Measurements from ENCODE around the gene PPP1R3F. TPM values are rescaled to one million over a fixed set of nuclear protein-coding genes. Genes with fewer than 3 reads are reported as not detected.

Gene PPP1R3F
- total RNA-seq, 1 donor from 2014 or later, result 7.4 TPM

DNA sequence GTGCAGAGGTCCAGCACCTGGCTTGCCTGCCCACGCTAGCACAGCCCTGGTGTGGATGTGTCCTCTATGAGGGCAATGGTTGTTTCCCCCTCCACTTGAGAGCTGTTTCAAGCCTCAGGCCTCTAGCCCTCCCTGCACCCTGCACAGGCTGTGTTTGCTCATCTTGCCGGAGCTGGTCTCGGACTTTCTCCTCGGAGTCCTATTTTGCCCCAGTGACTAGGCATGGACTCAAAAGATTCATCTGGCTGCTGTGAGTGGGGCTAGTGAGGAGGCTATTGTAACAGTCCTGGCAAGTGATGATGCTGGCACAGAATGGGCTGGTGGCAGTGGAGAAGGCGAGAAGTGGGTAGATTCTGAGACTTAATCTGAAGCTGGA, 10.9 kb upstream of the PPP1R3F start:
- no peak overlapping the region for H3K4me3 Mint-ChIP-seq
- H3K27ac Mint-ChIP-seq, result no peak overlapping the region
- peaks cover 19% of the 10 kb centered on the region for H3K4me1 Mint-ChIP-seq
- H3K27me3 Mint-ChIP-seq, result no peaks in the 10 kb centered on the region
- ChIA-PET CTCF (no interaction called here), POLR2A (interaction anchor here (0.6 kb wide), 1 partner anchor 14 kb away, joined by 3 read pairs; no protein-coding TSS in a partner anchor)
- TF ChIP-seq, protein P1, sequence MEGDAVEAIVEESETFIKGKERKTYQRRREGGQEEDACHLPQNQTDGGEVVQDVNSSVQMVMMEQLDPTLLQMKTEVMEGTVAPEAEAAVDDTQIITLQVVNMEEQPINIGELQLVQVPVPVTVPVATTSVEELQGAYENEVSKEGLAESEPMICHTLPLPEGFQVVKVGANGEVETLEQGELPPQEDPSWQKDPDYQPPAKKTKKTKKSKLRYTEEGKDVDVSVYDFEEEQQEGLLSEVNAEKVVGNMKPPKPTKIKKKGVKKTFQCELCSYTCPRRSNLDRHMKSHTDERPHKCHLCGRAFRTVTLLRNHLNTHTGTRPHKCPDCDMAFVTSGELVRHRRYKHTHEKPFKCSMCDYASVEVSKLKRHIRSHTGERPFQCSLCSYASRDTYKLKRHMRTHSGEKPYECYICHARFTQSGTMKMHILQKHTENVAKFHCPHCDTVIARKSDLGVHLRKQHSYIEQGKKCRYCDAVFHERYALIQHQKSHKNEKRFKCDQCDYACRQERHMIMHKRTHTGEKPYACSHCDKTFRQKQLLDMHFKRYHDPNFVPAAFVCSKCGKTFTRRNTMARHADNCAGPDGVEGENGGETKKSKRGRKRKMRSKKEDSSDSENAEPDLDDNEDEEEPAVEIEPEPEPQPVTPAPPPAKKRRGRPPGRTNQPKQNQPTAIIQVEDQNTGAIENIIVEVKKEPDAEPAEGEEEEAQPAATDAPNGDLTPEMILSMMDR (IDR thresholded peaks at IDR 0.05), result no peak
- no peaks in the 10 kb centered on the region for H3K9me3 Mint-ChIP-seq
- no peak for DNase-seq
- H3K36me3 Mint-ChIP-seq (ENCODE audit: low read depth), result no peaks in the 10 kb centered on the region
- no peak for ATAC-seq (ENCODE audit: low read depth)
- intact Hi-C loops (cut with micrococcal nuclease), result no loop called here

DNA sequence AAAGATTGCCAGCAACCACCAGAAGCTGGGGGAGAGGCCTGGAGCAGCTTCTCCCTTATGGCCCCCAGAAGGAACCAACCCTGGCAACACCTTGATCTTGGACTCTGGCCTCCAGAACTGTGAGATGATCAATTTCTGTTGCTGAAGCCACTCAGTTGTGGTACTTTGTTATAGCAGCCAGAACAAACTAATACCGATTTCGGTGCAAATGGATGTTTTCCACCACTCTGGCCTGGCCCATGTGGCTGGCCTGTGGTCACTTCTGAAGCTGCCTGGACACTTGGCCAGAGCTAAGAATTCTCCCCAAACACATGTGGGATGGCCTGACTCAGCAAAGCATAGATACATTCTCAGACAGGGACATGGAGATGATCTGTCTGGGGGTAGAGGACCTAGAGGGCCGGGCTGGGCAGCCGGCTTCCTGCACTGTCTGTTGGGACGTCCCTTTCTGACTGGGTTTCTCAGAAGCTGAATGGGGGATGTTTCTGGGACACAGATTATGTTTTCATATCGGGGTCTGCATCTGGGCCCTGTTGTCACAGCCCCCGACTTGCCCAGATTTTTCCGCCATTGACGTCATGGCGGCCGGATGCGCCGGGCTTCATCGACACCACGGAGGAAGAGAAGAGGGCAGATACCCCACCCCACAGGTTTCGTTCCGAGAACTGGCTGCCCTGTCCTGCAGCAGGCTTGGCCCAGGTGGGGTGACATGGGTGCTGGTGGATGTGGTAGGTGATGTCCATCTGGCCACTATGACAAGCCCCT, 9.2 kb upstream of the PPP1R3F start:
- intact Hi-C loops (cut with micrococcal nuclease), result no loop called here
- Mint-ChIP-seq H3K4me1 (peaks cover 15% of the 10 kb centered on the region), H3K4me3 (no peak overlapping the region), H3K36me3 (ENCODE audit: low read depth) (no peaks in the 10 kb centered on the region), H3K9me3 (no peaks in the 10 kb centered on the region), H3K27ac (no peak overlapping the region), H3K27me3 (no peaks in the 10 kb centered on the region)
- POLR2A ChIA-PET, result interaction anchor here (1.0 kb wide), 1 partner anchor 105 kb away, joined by 3 read pairs; no protein-coding TSS in a partner anchor
- DNase-seq (no peak), ATAC-seq (ENCODE audit: low read depth) (no peak)
- TF ChIP-seq, protein P1 (IDR thresholded peaks at IDR 0.05), result no peak
- CTCF ChIA-PET, result no interaction called here

DNA sequence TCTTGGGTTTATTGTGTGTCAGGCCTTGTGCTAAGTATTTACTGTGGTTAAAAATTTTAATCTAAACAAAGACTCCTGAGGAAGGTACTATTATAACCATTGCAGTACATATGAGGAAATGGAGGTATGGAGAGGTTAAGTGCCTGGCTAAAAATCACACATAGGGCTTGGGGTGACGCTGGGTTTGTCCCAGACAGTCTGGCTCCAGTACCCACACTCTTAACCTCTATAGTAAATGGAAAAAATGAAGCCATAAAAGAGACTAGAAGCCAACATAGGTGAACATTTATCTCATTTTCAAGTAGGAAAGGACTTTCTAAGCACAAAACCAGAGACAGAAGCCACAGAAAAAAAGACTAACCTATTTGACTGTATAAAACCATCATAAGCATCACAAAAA, 7.0 kb upstream of the PPP1R3F start:
- no peaks in the 10 kb centered on the region for H3K36me3 Mint-ChIP-seq (ENCODE audit: low read depth)
- intact Hi-C loops (cut with micrococcal nuclease), result no loop called here
- ATAC-seq (ENCODE audit: low read depth), result no peak
- H3K9me3 Mint-ChIP-seq, result no peaks in the 10 kb centered on the region
- no peak for DNase-seq
- H3K27me3 Mint-ChIP-seq, result no peaks in the 10 kb centered on the region
- TF ChIP-seq, protein P1 (IDR thresholded peaks at IDR 0.05), result no peak
- no peak overlapping the region for H3K4me3 Mint-ChIP-seq
- POLR2A ChIA-PET, result no interaction called here
- H3K4me1 Mint-ChIP-seq, result peaks cover 15% of the 10 kb centered on the region
- CTCF ChIA-PET, result no interaction called here
- H3K27ac Mint-ChIP-seq, result no peak overlapping the region

DNA sequence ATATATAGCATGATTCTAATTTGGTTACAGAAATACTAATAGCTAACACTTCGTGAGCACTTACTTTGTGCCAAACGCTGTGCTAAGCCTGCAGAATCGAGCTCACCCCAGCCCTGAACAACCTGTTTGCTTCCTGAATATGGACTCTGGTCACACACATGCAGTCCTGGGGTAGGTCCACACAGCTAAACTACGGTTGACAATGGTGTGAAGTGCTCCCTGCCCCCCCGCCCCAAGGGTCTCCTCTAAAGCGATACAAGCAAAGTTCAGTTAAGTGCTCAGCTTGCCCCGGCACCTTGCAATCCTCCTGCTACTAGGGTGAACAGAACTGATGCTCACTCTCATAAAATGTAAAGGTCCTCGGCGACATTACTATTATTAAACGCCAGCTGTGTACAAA, 6.0 kb upstream of the PPP1R3F start:
- TF ChIP-seq, protein P1 (IDR thresholded peaks at IDR 0.05), result no peak
- CTCF ChIA-PET, result no interaction called here
- no peaks in the 10 kb centered on the region for H3K9me3 Mint-ChIP-seq
- H3K36me3 Mint-ChIP-seq (ENCODE audit: low read depth), result no peaks in the 10 kb centered on the region
- H3K27ac Mint-ChIP-seq, result no peak overlapping the region
- peaks cover 9% of the 10 kb centered on the region for H3K4me1 Mint-ChIP-seq
- POLR2A ChIA-PET, result no interaction called here
- intact Hi-C loops (cut with micrococcal nuclease), result no loop called here
- no peak for ATAC-seq (ENCODE audit: low read depth)
- no peak overlapping the region for H3K4me3 Mint-ChIP-seq
- no peaks in the 10 kb centered on the region for H3K27me3 Mint-ChIP-seq
- no peak for DNase-seq

DNA sequence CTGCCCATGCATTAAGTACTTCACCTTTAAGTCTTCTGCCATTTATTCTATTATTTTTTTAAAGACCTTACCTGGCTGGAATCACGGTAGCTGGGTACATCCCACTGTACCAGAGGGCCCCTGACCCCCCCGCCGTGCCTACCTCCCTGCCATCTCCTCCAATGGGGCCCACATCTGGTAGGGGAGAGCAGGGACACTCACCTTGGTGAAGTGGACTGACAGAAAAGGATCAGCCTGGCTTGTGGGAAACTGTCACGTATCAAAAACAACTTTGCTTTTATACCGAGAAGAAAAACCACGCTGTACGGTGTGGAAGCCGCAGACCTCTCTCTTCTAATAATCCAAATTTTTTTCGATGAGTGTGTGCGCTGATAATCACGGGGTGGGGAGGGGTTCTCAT, 5.1 kb upstream of the PPP1R3F start, which contains the start of gene FOXP3:
Gene FOXP3 (minus strand): TSS at position 251 of the 400 bp plus-strand sequence. CDS start 6,205 bp downstream, outside the sequence.
- H3K27ac Mint-ChIP-seq, result no peak within 1 kb of the TSS
- CTCF ChIA-PET, result no interaction called here
- intact Hi-C loops (cut with micrococcal nuclease), result no loop called here
- H3K9me3 Mint-ChIP-seq, result no peaks in the 10 kb centered on the region
- DNase-seq, result no peak
- TF ChIP-seq, protein P1 (IDR thresholded peaks at IDR 0.05), result no peak
- POLR2A ChIA-PET, result no interaction called here
- no peak within 1 kb of the TSS for H3K4me3 Mint-ChIP-seq
- H3K36me3 Mint-ChIP-seq (ENCODE audit: low read depth), result peaks cover 7% of the 10 kb centered on the region
- no peak for ATAC-seq (ENCODE audit: low read depth)
- no peaks in the 10 kb centered on the region for H3K27me3 Mint-ChIP-seq
- H3K4me1 Mint-ChIP-seq, result peaks cover 9% of the 10 kb centered on the region
